Right lobe of liver (tissue), 6 donors: Measurements from ENCODE around the gene CCDC97. TPM values are rescaled to one million over a fixed set of nuclear protein-coding genes. Genes with fewer than 3 reads are reported as not detected.
A peak's percentile ranks its signal among the peaks of the same experiment; 100 is the strongest.

Experiments
- ATAC-seq, 4 donors: fragments of 200-7000 bp; cut with Tn5 transposase; one replicate each; pipeline ENCODE4 v1.9.1; 2020; ENCODE audit warnings: mild to moderate bottlenecking in 4 of 4, moderate library complexity in 4 of 4
- DNase-seq, 3 donors: peaks; one replicate each; pipeline ENCODE4 v3.0.0-alpha.2; 2020
- H3K27ac ChIP-seq, 3 donors: fragments of 200-600 bp; one replicate each; pipeline ENCODE4 v1.8.0; 2022
- H3K27me3 ChIP-seq, 2 donors: fragments of 200-600 bp; one replicate each; pipeline ENCODE4 v1.8.0; 2022
- H3K36me3 ChIP-seq, 4 donors: fragments of 200-600 bp; sonication (generic) in 1 of 4; one replicate each; pipeline versions ENCODE4 v1.5.1 to v1.8.0; 2017 to 2022; ENCODE audit warnings: control low read depth in 1 of 4
- H3K4me1 ChIP-seq, 4 donors: fragments of 200-600 bp; sonication (generic) in 1 of 4; one replicate each; pipeline versions ENCODE4 v1.5.1 to v1.8.0; 2017 to 2022; ENCODE audit warnings: control low read depth in 1 of 4
- H3K4me3 ChIP-seq, 3 donors: fragments of 200-600 bp; one replicate each; pipeline ENCODE4 v1.8.0; 2022
- H3K9me3 ChIP-seq, 4 donors: fragments of 200-600 bp; sonication (generic) in 1 of 4; one replicate each; pipeline versions ENCODE4 v1.5.1 to v1.8.0; 2017 to 2022; ENCODE audit warnings: control low read depth in 1 of 4
- CTCF ChIP-seq, 4 donors: fragments of 200-600 bp in 3 of 4; fragments of 450-650 bp in 1 of 4; IDR thresholded peaks; one replicate each; pipeline versions ENCODE4 v1.5.1 to v1.8.0; 2016 to 2022; ENCODE audit warnings: antibody characterized with exemption in 4 of 4, mild to moderate bottlenecking in 2 of 4
- POLR2A ChIP-seq: fragments of 450-650 bp; IDR thresholded peaks from one replicate; pipeline ENCODE4 v1.6.1; 2017; ENCODE audit warnings: antibody characterized with exemption, mild to moderate bottlenecking
- WGBS: methylation state at CpG from one replicate; pipeline ENCODE4 v1.1.6; 2018; ENCODE audit warnings: low coverage, low lambda C conversion rate; ENCODE audit not compliant: insufficient coverage; ENCODE audit errors: missing lambda C conversion rate; 5-methylcytosine and 5-hydroxymethylcytosine counted together
- intact Hi-C, 2 donors: fragments of 100-400 bp; cut with DNase I; formaldehyde crosslinking; loops; one replicate each; pipeline versions ENCODE4 v1.11.2 to v1.14.1; 2022
- total RNA-seq, 6 experiments: library from RNA; depleted of rRNA in 2 of 6; stranded (reverse); fragments of >200 nt in 2 of 6; fragmentation: NEBNext Ultra II Directional in 3 of 6; extraction: Animal tissue kit (Norgen Biotek cat#: 25700) in 3 of 6; gene quantifications; one replicate each; pipeline versions ENCODE4 v1.1.0 to v1.2.4, GENCODE V29; 2016 to 2023
- donor health status: DM: no; HTN: yes; CAD: no.
- donor health status: DM: no; HTN: no; CAD: no.
- donor health status: DM: no; HTN: no; CAD: no.
- donor health status: DM: no; HTN: yes; CAD: no.
- donor health status: DM: no; HTN: yes; CAD: no.

CCDC97 gene
- total RNA-seq, 6 experiments from 2014 or later, result 4.6 to 7.2 (median 6.9) TPM

- 16% methylated on average over 6 of the region's 33 CpGs for WGBS
- H3K9me3 ChIP-seq, result no peaks in the 10 kb centered on the region
- ATAC-seq (peak; percentile 47 to 66 (median 63)), DNase-seq (peak; percentile 69 to 82 (median 81))
- no peaks in the 10 kb centered on the region for H3K27me3 ChIP-seq
- H3K4me1 ChIP-seq, result peaks cover 0 to 22% (median 5%) of the 10 kb centered on the region in 4 donors
- no peaks in the 10 kb centered on the region for H3K36me3 ChIP-seq
- H3K4me3 ChIP-seq, result peak overlapping the region in 1 of 3 donors; percentile 31
- H3K27ac ChIP-seq, result peak overlapping the region; percentile 21 to 75 (median 60)
- TF ChIP-seq CTCF (IDR thresholded peaks at IDR 0.05), result no peak
- TF ChIP-seq POLR2A, result no peak
- intact Hi-C loops, result no loop called here
Observed at GRCh38 chr19:41327576-41328156, 17.7 kb downstream of the CCDC97 start.

- Histone ChIP-seq H3K4me1 (peaks cover 0 to 16% (median 5%) of the 10 kb centered on the region in 4 donors), H3K27ac (peak overlapping the region in 2 of 3 donors; percentile 60 to 75), H3K9me3 (no peaks in the 10 kb centered on the region), H3K27me3 (no peaks in the 10 kb centered on the region), H3K4me3 (no peak overlapping the region), H3K36me3 (no peaks in the 10 kb centered on the region)
- ATAC-seq, result peak in 1 of 4 donors; percentile 13
- WGBS, result 20% methylated on average over 10 of the region's 22 CpGs
- intact Hi-C loops, result no loop called here
- DNase-seq, result peak in 2 of 3 donors; percentile 27 to 44
- TF ChIP-seq POLR2A (no peak), CTCF (IDR thresholded peaks at IDR 0.05) (no peak)
Observed at GRCh38 chr19:41328157-41328841, 18.3 kb downstream of the CCDC97 start.

- no CpG with 5 or more reads among the region's 1 CpG for WGBS
- Histone ChIP-seq H3K27ac (peak overlapping the region in 2 of 3 donors; percentile 60 to 75), H3K4me3 (no peak overlapping the region), H3K27me3 (no peaks in the 10 kb centered on the region), H3K9me3 (no peaks in the 10 kb centered on the region), H3K4me1 (peaks cover 0 to 14% (median 5%) of the 10 kb centered on the region in 4 donors), H3K36me3 (no peaks in the 10 kb centered on the region)
- TF ChIP-seq CTCF (IDR thresholded peaks at IDR 0.05) (no peak), POLR2A (no peak)
- DNase-seq, result peak in 1 of 3 donors; percentile 48
- intact Hi-C loops, result no loop called here
- ATAC-seq, result peak in 2 of 4 donors; percentile 2 to 17
Observed at GRCh38 chr19:41328842-41329225, 18.9 kb downstream of the CCDC97 start.

GRCh38 chr19:41330481-41330880 lies 20.5 kb downstream of the CCDC97 start:
- intact Hi-C loops, result no loop called here
- no peak overlapping the region for H3K4me3 ChIP-seq
- DNase-seq (no peak), ATAC-seq (no peak)
- no peaks in the 10 kb centered on the region for H3K27me3 ChIP-seq
- no peak overlapping the region for H3K27ac ChIP-seq
- H3K36me3 ChIP-seq, result no peaks in the 10 kb centered on the region
- TF ChIP-seq POLR2A, result no peak
- no peak for TF ChIP-seq CTCF (IDR thresholded peaks at IDR 0.05)
- H3K9me3 ChIP-seq, result no peaks in the 10 kb centered on the region
- peaks cover 0 to 14% (median 2%) of the 10 kb centered on the region in 4 donors for H3K4me1 ChIP-seq
- WGBS, result 42% methylated on average over 2 of the region's 4 CpGs
